Epithelial cell of esophagus (primary cell): Measurements from ENCODE around the gene SNAP91.
"Not testable (repeated sequence)": the region's sequence is repeated elsewhere in the genome, so short reads cannot be mapped to it uniquely, and the experiment has no call there.

ENCODE experiments used
- DNase-seq: peaks from one replicate; pipeline ENCODE4 v3.0.0; 2010; ENCODE audit warnings: low read depth
- H3K4me3 ChIP-seq: 2 replicates; pipeline ENCODE4 v1.5.1; 2011; ENCODE audit warnings: mild to moderate bottlenecking, low read length, control low read depth
- TF ChIP-seq, protein P1 (sequence below): IDR thresholded peaks from 2 replicates; pipeline ENCODE4 v1.5.1; 2011; ENCODE audit warnings: low read depth, mild to moderate bottlenecking, low read length, control low read depth, inconsistent platforms; ENCODE audit not compliant: insufficient read depth; ENCODE audit errors: missing control alignments

The SNAP91 gene

DNA sequence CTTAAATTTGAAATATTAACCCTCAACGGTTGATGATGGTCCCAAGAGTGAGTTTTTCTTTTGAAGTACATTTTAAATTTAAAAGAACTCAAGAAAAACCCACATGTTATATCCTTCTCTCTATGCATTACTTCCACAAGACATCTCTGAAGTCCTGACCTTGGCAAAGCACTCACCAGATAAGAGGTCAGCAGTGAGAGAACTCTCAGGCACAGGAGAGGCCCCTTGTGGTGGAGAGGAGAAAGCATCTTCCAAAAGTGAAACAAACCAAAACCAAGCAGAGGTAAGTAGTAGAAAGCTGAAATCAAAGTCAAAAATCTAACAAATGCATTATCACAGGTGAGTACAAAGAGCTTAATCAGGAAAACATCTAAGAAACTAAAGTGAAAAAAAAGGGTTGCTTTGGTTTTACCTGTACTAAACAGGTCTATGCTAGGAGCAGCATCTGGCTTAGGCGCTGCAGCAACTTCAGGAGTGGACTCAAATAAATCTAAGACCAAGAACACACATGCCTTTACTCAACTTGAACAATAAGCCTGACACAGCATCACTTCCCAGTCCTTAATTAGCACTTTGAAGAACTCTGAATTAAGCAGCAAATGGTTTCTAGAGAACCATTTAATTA, 116.0 kb downstream of the SNAP91 start:
- peak; percentile 30 for DNase-seq
- TF ChIP-seq, protein P1, sequence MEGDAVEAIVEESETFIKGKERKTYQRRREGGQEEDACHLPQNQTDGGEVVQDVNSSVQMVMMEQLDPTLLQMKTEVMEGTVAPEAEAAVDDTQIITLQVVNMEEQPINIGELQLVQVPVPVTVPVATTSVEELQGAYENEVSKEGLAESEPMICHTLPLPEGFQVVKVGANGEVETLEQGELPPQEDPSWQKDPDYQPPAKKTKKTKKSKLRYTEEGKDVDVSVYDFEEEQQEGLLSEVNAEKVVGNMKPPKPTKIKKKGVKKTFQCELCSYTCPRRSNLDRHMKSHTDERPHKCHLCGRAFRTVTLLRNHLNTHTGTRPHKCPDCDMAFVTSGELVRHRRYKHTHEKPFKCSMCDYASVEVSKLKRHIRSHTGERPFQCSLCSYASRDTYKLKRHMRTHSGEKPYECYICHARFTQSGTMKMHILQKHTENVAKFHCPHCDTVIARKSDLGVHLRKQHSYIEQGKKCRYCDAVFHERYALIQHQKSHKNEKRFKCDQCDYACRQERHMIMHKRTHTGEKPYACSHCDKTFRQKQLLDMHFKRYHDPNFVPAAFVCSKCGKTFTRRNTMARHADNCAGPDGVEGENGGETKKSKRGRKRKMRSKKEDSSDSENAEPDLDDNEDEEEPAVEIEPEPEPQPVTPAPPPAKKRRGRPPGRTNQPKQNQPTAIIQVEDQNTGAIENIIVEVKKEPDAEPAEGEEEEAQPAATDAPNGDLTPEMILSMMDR = peak; percentile 75
- H3K4me3 ChIP-seq = no peak overlapping the region

DNA sequence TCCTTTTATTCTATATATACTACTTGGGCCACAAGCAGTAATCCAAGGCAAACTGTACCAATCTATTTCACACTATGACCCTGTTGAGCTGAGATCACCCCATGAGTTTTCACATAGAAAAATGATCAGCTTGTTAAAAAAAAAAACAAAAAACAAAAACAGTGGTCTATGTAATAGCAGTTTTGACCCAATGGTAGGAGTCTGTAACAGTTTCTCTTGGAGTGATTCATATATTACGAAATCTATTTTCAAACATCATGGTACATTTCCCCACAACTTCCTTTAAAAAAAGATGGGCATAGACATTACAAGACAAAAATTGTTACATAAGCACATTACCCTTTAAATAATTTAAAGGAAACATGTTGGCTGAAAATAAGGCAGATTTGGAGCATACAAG, 118.5 kb downstream of the SNAP91 start:
- no peak overlapping the region for H3K4me3 ChIP-seq
- TF ChIP-seq, protein P1 = no peak
- DNase-seq = peak; percentile 29

DNA sequence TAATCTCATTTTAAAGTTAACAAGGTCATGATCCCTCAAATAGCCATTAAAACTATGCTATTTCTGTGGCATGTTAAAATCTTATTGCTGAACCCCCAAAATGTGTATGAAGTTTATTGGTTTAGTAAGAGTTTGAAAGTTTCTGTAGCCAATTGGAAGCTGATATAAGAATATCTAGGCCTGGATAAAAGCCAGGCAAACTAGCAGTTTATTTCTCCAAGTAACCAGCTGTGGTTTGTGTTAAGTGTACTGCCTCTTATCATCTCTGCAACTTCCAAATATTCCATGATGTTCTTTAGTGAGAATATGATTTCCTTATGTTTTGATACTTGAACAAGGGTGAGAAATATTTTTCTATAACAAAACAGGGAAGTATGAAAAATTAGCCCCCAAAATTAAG, 119.8 kb downstream of the SNAP91 start:
- TF ChIP-seq, protein P1 = no peak
- H3K4me3 ChIP-seq = no peak overlapping the region
- no peak for DNase-seq

DNA sequence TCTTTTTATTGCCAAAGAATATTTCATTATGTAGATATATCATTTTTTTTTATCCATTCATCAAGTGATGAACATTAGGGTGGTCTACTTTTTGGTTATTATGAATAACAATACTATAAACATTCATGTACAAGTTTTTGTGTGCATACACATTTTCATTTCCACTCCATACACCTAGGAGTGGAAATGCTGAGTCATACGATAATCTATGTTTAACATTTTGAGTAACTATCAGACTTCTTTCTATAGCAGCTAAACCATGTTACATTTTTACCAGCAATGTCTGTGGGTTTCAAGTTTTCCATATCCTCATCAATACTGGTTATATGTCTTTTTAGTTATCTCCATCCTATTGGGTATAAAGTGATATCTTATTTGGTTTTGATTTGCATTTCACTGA, 130.8 kb downstream of the SNAP91 start:
- TF ChIP-seq, protein P1 = no peak

DNA sequence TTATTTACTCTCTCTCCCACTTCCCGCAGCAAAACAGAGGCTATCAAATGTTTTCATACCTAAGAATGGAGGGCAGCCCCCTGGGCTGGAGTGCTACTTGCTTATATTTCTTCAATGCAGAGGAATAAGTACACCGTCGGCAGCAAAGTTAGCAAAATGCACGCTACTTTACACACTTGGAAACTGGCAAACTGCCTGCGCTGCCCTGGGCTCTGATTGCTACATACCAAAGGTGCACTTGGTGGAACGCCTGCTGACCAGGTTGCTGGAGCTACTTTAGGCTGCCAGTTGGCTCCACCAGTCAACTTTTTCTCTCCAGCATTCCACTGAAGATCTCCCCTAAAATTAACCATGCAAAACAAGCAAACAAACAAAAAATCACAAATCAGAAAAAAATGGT, 134.1 kb downstream of the SNAP91 start:
- TF ChIP-seq, protein P1 = no peak
- no peak overlapping the region for H3K4me3 ChIP-seq
- DNase-seq = no peak

More for the DNA sequence above, 130.8 kb downstream of the SNAP91 start:
- DNase-seq = no peak
- no peak overlapping the region for H3K4me3 ChIP-seq

DNA sequence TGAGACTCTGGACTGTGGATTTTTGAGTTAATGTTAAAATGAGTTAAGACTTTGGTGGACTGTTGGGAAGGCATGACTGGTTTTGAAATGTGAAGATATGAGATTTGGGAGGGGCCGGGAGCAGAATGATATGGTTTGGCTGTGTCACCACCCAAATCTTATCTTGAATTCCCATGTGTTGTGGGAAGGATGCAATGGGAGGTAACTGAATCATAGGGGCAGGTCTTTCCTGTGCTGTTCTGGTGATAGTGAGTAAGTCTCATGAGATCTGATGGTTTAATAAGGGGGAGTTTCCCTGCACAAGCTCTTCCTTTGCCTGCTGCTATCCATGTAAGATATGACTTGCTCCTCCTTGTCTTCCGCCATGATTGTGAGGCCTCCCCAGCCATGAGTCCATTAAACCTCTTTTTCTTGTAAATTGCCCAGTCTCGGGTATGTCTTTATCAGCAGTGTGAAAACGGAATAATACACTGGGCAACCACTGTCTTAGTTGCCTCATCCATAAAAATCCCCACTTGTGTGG, 137.2 kb downstream of the SNAP91 start:
- not testable (repeated sequence) for H3K4me3 ChIP-seq, DNase-seq

DNA sequence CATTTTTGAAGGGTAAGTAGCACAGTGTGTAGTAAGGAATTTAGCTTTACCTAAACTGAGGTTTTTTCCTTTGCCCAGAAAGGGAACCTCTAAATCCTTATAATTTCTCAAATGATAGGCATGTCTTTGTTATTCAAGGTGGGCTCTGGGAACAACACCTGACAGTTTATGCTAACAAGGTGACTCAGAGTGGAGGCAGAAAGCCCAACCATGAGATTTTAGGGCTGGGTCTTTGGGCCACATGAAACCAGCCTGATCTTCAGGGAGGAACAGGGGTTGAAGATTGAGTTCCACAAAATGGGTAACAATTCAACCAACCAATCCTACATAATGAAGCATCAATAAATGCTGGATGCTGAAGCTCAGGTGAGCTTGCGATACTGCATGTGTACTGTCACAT, 149.9 kb downstream of the SNAP91 start:
- no peak overlapping the region for H3K4me3 ChIP-seq
- TF ChIP-seq, protein P1 = no peak
- no peak for DNase-seq
